HepG2 (cell line): ENCODE data around the gene CDKN1A.

Source experiments
- CTCF ChIP-seq: sonication (generic); formaldehyde crosslinking; IDR thresholded peaks from 2 replicates; pipeline ENCODE4 v1.5.0; 2020; ENCODE audit warnings: mild to moderate bottlenecking, missing genetic modification reagents, moderate library complexity
- RAD21 ChIP-seq: fragments of 450-650 bp; formaldehyde crosslinking; IDR thresholded peaks from 2 replicates; pipeline ENCODE4 v1.5.0; 2020; ENCODE audit warnings: mild to moderate bottlenecking

DNA sequence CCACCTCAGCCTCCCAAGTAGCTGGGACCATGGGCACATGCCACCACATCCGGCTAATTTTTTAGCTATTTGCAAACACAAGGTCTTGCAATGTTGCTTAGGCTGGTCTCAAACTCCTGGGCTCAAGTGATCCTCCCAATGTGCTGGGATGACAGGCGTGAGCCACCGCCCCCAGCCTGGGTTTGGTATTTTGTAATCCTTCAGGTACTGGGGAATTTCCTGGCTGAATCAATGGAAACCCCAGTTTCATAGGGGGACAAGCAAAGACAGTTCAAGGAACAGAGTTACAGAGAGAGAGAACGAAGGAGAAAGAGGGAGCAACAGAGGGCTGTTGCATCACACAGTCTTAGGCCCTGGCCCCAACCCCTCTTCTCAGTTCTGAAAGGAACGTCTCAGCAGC, 54.8 kb downstream of the CDKN1A start:
- TF ChIP-seq RAD21 (CRISPR knock-in tag), result no peak
- TF ChIP-seq CTCF (CRISPR knock-in tag), result no peak
